ENCODE data around the gene TNFSF15.

DNA sequence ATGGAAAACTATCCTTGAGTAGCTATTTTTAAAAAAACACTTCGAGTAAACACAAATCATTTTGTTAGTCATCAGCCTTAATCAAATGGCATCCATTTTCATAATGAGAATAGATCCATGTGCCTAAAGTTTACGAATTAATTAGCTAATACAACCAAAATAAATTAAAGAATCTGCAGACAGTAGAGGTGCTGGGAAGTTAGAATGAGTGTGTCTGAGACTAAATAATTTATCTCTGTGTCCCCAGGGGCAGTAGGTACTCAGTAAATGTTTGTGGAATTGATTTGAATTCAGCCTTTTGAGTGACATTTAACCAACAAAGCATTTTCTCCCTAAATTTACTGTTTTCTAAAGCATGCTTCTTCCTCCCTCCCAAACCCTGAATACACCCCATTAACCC lies 18.6 kb downstream of the TNFSF15 start:
- TF ChIP-seq EZH2 (IDR thresholded peaks at IDR 0.05; ENCODE audit: insufficient read depth, poor library complexity, severe bottlenecking) (no peak), EZH2phosphoT487 (IDR thresholded peaks at IDR 0.05; ENCODE audit: insufficient read depth, low read depth) (no peak)

Measured in GM23248 (cell line).